Caco-2 (cell line): Measurements from ENCODE around the gene OTOS. TPM values are rescaled to one million over a fixed set of nuclear protein-coding genes. Genes with fewer than 3 reads are reported as not detected.

Experiments used
- BruUV-seq: library from RNA; stranded (reverse); fragments of 400-500 nt; replicated peaks from 2 replicates; lab custom pipeline; 2021; lab: Mats Ljungman, UMichigan
- CTCF ChIA-PET: fragments of 300-600 bp; sonication (Branson Sonifier 250); formaldehyde crosslinking; loops from one replicate; lab custom pipeline; 2022; ENCODE audit warnings: antibody characterized with exemption; lab: Charles Lee
- POLR2A ChIA-PET: fragments of 300-600 bp; sonication (Branson Sonifier 250); formaldehyde crosslinking; loops from one replicate; lab custom pipeline; 2022; ENCODE audit warnings: antibody characterized with exemption; lab: Charles Lee
- DNase-seq, 2 experiments: peaks; one replicate each; pipeline versions ENCODE4 v3.0.0 to v3.0.0-alpha.2; 2020 to 2022
- H3K27me3 ChIP-seq: replicated peaks from 2 replicates; pipeline ENCODE4 v1.6.0; 2011; ENCODE audit warnings: low read length; ENCODE audit not compliant: control insufficient read depth, insufficient read depth
- H3K36me3 ChIP-seq: 2 replicates; pipeline ENCODE4 v1.5.1; 2011; ENCODE audit warnings: low read length; ENCODE audit not compliant: control insufficient read depth, insufficient read depth
- H3K4me1 ChIP-seq: fragments of 250-450 bp; sonication (Bioruptor Pico); 2 replicates; pipeline ENCODE4 v1.5.1; 2020; ENCODE audit warnings: mild to moderate bottlenecking
- H3K4me3 ChIP-seq: 2 replicates; pipeline ENCODE4 v1.5.1; 2011; ENCODE audit warnings: low read depth, mild to moderate bottlenecking, control low read depth, low read length
- H3K9me3 ChIP-seq: fragments of 250-450 bp; sonication (Bioruptor Pico); 2 replicates; pipeline ENCODE4 v1.5.1; 2020; ENCODE audit warnings: mild to moderate bottlenecking, moderate library complexity
- H3K27ac Mint-ChIP-seq: one replicate; pipeline ENCODE4 v1.8.0; 2022; ENCODE audit warnings: mixed read lengths; ENCODE audit not compliant: unreplicated experiment
- H3K27me3 Mint-ChIP-seq: one replicate; pipeline ENCODE4 v1.8.0; 2022; ENCODE audit warnings: mixed read lengths; ENCODE audit not compliant: insufficient read depth, unreplicated experiment
- H3K36me3 Mint-ChIP-seq: one replicate; pipeline ENCODE4 v1.8.0; 2022; ENCODE audit warnings: mild to moderate bottlenecking, mixed read lengths; ENCODE audit not compliant: insufficient read depth, unreplicated experiment
- H3K4me1 Mint-ChIP-seq: one replicate; pipeline ENCODE4 v1.8.0; 2022; ENCODE audit warnings: low read depth, mixed read lengths; ENCODE audit not compliant: unreplicated experiment
- H3K4me3 Mint-ChIP-seq: one replicate; pipeline ENCODE4 v1.8.0; 2022; ENCODE audit warnings: mild to moderate bottlenecking, moderate library complexity, mixed read lengths; ENCODE audit not compliant: unreplicated experiment
- H3K9me3 Mint-ChIP-seq: one replicate; pipeline ENCODE4 v1.8.0; 2022; ENCODE audit warnings: mixed read lengths; ENCODE audit not compliant: unreplicated experiment
- CTCF ChIP-seq, 2 experiments: fragments of 200-600 bp in 1 of 2; IDR thresholded peaks; 1 replicate in 1 of 2; 2 replicates in 1 of 2; pipeline versions ENCODE4 v1.5.1 to v1.8.0; 2011 to 2022; ENCODE audit warnings: antibody characterized with exemption in 1 of 2, control low read depth in 1 of 2, inconsistent platforms in 1 of 2, low read depth in 1 of 2, low read length in 1 of 2, mild to moderate bottlenecking in 1 of 2, moderate library complexity in 1 of 2; ENCODE audit not compliant: insufficient read depth in 1 of 2, severe bottlenecking in 1 of 2, unreplicated experiment in 1 of 2
- intact Hi-C: fragments of 100-400 bp; cut with micrococcal nuclease; formaldehyde crosslinking; loops from one replicate; pipeline ENCODE4 v1.10.0; 2022; ENCODE audit not compliant: unreplicated experiment
- total RNA-seq: library from RNA; stranded (reverse); gene quantifications from 2 replicates; pipeline ENCODE4 v1.2.3, GENCODE V29; 2022

The OTOS gene
- total RNA-seq, 1 experiment from 2014 or later, result not detected

DNA sequence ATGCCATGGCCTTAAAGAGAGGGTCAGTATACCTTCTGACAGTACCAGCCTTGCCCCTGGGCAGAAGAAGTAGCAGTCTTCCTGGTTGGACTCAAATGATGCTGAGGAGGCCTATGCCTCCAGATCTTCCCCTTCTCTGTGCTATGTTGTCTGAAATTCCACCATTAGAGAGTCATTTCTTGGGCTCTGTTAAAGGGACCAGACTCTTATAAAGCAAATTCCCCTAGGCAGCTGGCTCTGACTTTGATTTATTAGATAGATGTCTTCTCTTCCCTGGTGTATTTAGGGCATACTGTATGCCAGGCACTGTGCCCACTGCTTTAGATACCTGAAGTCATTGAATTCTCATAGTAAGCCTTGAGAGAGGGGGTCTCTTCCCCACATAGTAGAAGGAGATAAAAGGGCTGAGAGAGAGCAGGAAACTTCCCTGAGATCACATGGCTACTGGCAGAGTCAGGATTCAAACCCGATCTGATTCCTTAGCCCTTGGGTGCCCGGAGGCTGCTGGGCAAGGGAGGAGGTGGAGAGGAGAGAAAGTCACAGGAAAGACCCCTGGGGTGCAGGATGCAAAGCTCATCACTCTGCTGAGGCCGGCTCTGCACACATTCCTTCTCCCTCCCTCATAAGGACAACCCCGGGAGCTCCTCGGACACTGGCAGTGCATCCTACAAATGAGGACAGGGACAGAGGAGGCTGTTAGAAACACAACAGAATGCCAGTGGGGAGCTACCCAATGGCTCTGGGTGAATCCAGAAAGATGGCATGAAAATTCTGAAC lies 27.4 kb downstream of the OTOS start:
- no peak overlapping the region for H3K4me3 Mint-ChIP-seq
- intact Hi-C loops, result no loop called here

DNA sequence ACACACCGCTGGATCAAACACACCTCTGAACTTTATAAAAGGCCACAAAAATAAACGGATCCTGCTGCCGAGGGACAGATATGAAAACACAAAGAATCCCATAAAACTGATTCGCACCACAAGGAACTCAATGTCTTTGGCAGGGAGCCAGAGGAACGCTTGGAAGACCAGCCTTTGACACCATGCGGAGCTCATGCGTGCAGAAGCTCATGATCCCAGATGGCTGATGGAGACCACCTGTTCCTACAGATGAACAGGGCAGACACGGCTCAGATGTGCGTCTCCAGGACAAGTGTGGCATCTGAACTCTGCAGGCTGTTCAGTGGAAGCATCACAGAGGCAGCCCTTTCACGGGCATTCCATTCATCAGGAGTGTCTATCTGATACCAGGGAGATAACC lies 29.2 kb downstream of the OTOS start:
- Mint-ChIP-seq H3K4me1 (no peaks in the 10 kb centered on the region), H3K27ac (no peak overlapping the region), H3K9me3 (no peaks in the 10 kb centered on the region), H3K36me3 (peaks cover 5% of the 10 kb centered on the region), H3K4me3 (no peak overlapping the region), H3K27me3 (peaks cover 26% of the 10 kb centered on the region)
- ChIA-PET CTCF (no interaction called here), POLR2A (no interaction called here)
- Histone ChIP-seq H3K4me3 (no peak overlapping the region), H3K36me3 (no peaks in the 10 kb centered on the region), H3K9me3 (no peaks in the 10 kb centered on the region), H3K27me3 (no peaks in the 10 kb centered on the region), H3K4me1 (no peaks in the 10 kb centered on the region)
- no peak for TF ChIP-seq CTCF (IDR thresholded peaks at IDR 0.05; ENCODE audit: insufficient read depth in 1 of 2, low read depth in 1 of 2, low read length in 1 of 2, severe bottlenecking in 1 of 2, unreplicated experiment in 1 of 2)
- no peak for DNase-seq
- intact Hi-C loops, result no loop called here
- BruUV-seq, result no TSS peak

More for the DNA sequence above, 27.4 kb downstream of the OTOS start:
- Mint-ChIP-seq H3K27me3 (peaks cover 29% of the 10 kb centered on the region), H3K4me1 (no peaks in the 10 kb centered on the region), H3K9me3 (no peaks in the 10 kb centered on the region), H3K27ac (no peak overlapping the region), H3K36me3 (peaks cover 5% of the 10 kb centered on the region)
- POLR2A ChIA-PET, result no interaction called here
- Histone ChIP-seq H3K9me3 (no peaks in the 10 kb centered on the region), H3K4me1 (no peaks in the 10 kb centered on the region), H3K36me3 (no peaks in the 10 kb centered on the region), H3K4me3 (no peak overlapping the region), H3K27me3 (no peaks in the 10 kb centered on the region)
- no peak for TF ChIP-seq CTCF (IDR thresholded peaks at IDR 0.05; ENCODE audit: insufficient read depth in 1 of 2, low read depth in 1 of 2, low read length in 1 of 2, severe bottlenecking in 1 of 2, unreplicated experiment in 1 of 2)
- CTCF ChIA-PET, result no interaction called here
- no peak for DNase-seq
- BruUV-seq, result no TSS peak

DNA sequence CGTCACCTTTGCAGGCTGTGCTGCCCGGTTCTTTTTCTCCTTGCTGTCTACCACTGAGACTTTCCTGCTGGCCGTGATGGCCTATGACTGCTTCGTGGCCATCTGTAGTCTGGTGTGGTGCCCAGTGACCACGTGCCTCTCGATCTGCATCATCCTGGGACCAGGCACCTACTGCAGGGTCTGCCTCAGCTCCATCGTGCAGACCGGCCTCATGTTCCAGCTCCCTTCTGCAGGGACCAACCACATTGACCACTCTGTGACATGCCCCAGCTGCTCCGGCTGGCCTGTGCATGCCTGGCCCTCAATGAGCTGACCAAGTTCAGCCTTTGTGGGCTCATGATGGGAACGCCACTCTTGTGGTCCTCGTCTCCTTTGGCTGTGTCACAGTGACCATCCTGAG lies 31.1 kb downstream of the OTOS start:
- Mint-ChIP-seq H3K9me3 (no peaks in the 10 kb centered on the region), H3K4me1 (no peaks in the 10 kb centered on the region), H3K4me3 (no peak overlapping the region), H3K27ac (no peak overlapping the region), H3K36me3 (peaks cover 5% of the 10 kb centered on the region), H3K27me3 (peaks cover 23% of the 10 kb centered on the region)
- no peak for DNase-seq
- POLR2A ChIA-PET, result no interaction called here
- intact Hi-C loops, result no loop called here
- Histone ChIP-seq H3K4me3 (no peak overlapping the region), H3K4me1 (no peaks in the 10 kb centered on the region), H3K9me3 (no peaks in the 10 kb centered on the region), H3K36me3 (no peaks in the 10 kb centered on the region), H3K27me3 (no peaks in the 10 kb centered on the region)
- CTCF ChIA-PET, result no interaction called here
- no TSS peak for BruUV-seq
- no peak for TF ChIP-seq CTCF (IDR thresholded peaks at IDR 0.05; ENCODE audit: insufficient read depth in 1 of 2, low read depth in 1 of 2, low read length in 1 of 2, severe bottlenecking in 1 of 2, unreplicated experiment in 1 of 2)
